K562 treated with DMSO at 1 percent for 4 hours (cell line): ENCODE data around the gene OR3A1. TPM values are rescaled to one million over a fixed set of nuclear protein-coding genes. Genes with fewer than 3 reads are reported as not detected.

Source experiments
- total RNA-seq: library from RNA; unstranded; fragments of 300-600 nt; gene quantifications from 2 replicates; pipeline ENCODE4 v1.2.3, GENCODE V29; 2022; ENCODE audit not compliant: insufficient read depth

The OR3A1 gene, protein sequence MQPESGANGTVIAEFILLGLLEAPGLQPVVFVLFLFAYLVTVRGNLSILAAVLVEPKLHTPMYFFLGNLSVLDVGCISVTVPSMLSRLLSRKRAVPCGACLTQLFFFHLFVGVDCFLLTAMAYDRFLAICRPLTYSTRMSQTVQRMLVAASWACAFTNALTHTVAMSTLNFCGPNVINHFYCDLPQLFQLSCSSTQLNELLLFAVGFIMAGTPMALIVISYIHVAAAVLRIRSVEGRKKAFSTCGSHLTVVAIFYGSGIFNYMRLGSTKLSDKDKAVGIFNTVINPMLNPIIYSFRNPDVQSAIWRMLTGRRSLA
- not detected in 2 replicates for total RNA-seq

GRCh38 chr17:3298260-3298659 lies at the start of gene OR3A1:
OR3A1 (minus strand) TSS chr17:3298360; CDS start chr17:3292582, 5,778 bp downstream.

Other genes starting within 250 kb of the OR3A1 start
- not detected in 2 replicates for gene OR1D5, start 234.8 kb downstream of the OR3A1 start, total RNA-seq
- gene OR1D2, start 193.9 kb downstream of the OR3A1 start, total RNA-seq, result not detected in 2 replicates
- not detected in 2 replicates for gene OR1G1, start 170.8 kb downstream of the OR3A1 start, total RNA-seq
- not detected in 2 replicates for gene OR1A2, start 100.8 kb downstream of the OR3A1 start, total RNA-seq
- not detected in 2 replicates for gene OR1A1, start 90.7 kb downstream of the OR3A1 start, total RNA-seq
- gene OR3A2, start 87.9 kb upstream of the OR3A1 start, total RNA-seq, result not detected in 2 replicates
- not detected in 2 replicates for gene OR1E1, start 100.0 kb upstream of the OR3A1 start, total RNA-seq
- not detected in 2 replicates for gene OR3A3, start 113.0 kb upstream of the OR3A1 start, total RNA-seq
- not detected in 2 replicates for gene OR1E2, start 135.5 kb upstream of the OR3A1 start, total RNA-seq
- gene SPATA22, start 173.5 kb upstream of the OR3A1 start, total RNA-seq, result 1.2 TPM in 1 of 2 replicates, not detected in the other
- not detected in 2 replicates for gene ASPA, start 177.6 kb upstream of the OR3A1 start, total RNA-seq